Tongue (tissue), 2 donors: Measurements from ENCODE around the gene HAGH. TPM values are rescaled to one million over a fixed set of nuclear protein-coding genes. Genes with fewer than 3 reads are reported as not detected.
A peak's percentile ranks its signal among the peaks of the same experiment; 100 is the strongest.

Experiments used
- DNase-seq: peaks from one replicate; pipeline ENCODE4 v3.0.0-alpha.2; 2015
- total RNA-seq: library from RNA; depleted of rRNA; stranded (reverse); fragments of >200 nt; gene quantifications from one replicate; pipeline ENCODE4 v1.2.3, GENCODE V29; 2014

The HAGH gene
- total RNA-seq, 1 donor from 2014 or later = 104 TPM

- DNase-seq = no peak
These were observed 4.8 kb upstream of the HAGH start for GRCh38 chr16:1831186-1832075.

GRCh38 chr16:1830213-1830612 is 3.6 kb upstream of the HAGH start:
- no peak for DNase-seq

DNA sequence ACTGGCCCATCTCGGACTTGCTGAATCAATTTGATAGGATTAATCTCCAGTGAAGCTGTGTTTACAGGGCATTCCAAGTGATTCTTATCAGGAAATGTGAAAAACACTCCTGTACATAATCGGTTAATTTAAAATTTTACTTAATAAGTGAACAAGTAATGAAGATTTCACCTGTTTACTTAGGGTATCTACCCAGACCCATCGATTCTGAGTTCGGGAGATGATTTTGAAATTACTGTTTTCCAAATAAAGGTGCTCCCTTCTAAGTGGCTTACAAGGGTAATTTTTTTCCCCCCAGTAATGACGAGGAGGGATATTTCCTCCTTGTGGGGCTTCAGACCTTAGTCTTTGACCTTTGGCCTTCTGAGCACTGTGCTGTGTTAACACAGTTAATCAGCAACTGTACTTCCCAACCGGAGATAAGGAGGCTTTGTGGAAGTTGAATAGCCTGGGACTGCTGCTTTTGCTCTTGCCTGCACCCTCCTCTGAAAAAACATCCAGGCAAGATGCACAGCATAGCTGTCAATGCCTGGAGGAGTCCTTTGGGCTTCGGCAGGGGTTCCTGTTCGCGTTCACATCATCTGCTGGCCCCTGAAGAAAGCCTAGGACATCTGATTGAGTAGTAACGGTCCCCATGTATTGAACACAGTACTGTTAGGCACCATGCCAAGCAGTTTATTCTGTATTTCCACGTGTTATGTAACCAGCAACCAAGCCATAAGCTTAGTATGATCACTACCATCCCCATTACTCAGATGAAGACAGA is 2.2 kb upstream of the HAGH start:
- DNase-seq = no peak

GRCh38 chr16:1825864-1826690 is 548 bp downstream of the HAGH start:
- no peak for DNase-seq

DNA sequence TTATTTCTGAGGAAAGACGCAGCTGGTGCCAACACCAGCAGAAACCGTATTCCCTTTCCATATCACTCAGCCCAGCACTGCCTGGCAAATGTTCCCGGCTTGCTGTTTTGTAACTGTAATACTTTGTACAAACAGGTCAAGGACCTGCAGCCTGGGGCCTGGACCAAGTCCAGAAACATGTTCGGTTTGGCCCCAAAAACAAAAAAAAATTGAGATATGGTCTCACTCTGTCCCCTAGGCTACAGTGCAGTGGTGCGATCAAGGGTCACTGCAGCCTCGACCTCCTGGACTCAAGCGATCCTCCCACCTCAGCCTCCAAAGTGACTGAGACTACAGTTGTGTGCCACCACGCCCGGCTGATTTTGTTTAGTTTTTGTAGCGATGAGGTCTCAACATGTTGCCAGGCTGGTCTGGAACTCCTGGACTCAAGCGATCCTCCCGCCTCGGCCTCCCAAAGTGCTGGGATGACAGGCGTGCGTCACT is 1.2 kb downstream of the HAGH start:
- no peak for DNase-seq

DNA sequence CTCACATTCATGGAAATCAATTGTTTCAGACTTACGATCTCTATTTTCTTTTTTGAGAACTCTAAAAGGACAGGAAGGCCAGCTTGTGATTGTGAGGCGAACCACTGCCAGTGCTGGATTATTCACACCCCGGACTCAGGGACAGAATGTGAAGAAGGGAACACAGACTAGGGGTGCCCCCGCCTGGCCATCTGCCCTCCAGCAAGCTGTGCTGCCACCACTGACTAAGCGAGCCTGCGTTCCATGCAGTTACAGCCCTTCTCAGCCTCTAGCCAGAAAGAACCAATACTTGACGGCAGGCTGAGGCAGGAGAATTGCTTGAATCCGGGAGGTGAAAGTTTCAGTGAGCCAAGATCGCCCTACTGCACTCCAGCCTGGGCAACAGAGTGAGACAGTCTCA is 2.8 kb downstream of the HAGH start:
- peak; percentile 73 for DNase-seq

- DNase-seq = no peak
These were observed 3.8 kb downstream of the HAGH start for GRCh38 chr16:1822801-1823200.

DNA sequence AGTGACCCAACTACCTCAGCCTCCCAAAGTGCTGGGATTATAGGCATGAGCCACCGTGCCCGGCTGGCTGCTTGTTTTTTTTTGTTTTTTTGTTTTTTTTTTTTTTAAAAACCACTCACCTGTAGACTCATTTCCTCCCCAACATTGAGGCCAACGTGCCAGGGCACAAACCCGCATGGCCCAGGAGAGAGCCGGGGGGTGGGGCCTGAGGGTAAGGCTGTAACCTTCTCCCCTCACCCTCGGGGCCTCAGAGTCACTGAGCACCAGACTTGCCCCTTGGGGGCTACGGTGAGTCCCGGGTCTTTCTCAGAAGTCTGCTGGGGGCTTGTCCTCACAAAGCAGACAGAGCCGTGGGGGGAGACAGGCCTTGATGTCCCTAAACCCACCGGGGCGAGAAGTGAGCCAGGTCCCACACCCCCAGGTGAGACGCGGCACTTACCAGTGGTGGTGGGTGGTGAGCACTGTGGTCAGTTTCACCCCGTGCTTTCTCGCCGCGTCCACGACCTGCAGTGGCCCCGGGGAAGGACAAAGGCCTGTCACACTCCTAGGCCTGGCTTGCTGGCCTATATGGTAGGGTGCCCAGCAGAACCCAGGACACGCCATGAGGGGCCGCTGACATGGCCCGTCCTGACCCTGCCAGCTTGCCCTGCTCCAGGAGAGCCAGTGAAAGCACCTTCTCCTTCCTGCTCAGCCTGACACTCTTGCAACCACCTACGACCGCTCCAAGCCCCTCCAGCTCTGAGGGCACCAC is 4.6 kb downstream of the HAGH start:
- no peak for DNase-seq

DNA sequence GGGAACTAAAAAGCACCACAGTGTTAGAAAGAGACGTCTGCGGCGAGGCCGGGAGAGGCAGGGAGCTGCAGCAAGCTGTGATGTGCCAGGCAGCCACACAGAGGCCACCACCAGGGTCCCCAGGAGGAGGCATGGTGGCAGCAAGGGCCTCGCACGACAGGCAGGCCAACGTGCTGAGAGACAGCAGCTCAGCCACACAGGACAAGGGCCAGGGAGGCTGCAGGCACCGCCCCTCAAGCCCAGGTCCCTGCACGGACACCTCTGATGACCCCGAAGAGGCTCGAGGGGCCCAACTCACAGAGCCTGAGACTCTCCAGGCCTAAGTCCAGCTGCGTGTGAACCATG is 5.7 kb downstream of the HAGH start:
- DNase-seq = no peak

- DNase-seq = peak; percentile 2
These were observed 6.3 kb downstream of the HAGH start for GRCh38 chr16:1820096-1820945.

GRCh38 chr16:1819611-1820010 is 7.0 kb downstream of the HAGH start:
- no peak for DNase-seq

- DNase-seq = no peak
These were observed 7.6 kb downstream of the HAGH start for GRCh38 chr16:1818873-1819525.

DNA sequence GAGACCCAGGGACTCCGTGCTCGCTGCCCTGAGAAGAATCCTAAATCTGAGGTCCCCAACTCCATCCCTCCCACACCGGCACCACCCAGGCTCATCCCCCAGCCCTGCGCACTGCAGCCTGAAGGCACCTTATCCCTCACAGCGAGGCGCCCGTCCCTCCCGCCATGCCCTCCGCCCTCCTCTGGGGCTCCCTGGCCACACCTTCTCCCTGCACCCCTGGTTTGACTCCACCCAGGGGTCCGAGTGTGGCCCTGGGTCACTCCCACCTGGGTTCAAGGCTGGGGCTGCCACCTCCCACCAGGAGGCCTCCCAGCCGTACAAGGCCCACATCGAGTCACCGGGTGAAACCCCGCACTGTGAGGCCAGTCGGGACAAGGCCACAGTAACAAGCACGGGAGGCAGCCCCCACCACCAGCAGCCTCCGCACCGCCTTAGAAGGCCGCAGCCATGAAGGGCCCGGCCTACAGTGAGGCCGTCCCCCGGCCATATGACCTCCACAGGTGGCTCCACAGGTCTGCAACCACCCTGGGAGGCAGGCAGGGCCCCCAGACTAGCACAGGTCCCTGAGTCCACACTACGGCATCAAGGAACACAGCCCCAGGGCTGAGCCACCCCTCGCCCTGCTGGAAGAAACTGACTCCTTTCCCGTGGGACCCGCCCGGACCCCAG is 8.3 kb downstream of the HAGH start:
- no peak for DNase-seq

- no peak for DNase-seq
These were observed 8.9 kb downstream of the HAGH start for GRCh38 chr16:1817716-1818115.

DNA sequence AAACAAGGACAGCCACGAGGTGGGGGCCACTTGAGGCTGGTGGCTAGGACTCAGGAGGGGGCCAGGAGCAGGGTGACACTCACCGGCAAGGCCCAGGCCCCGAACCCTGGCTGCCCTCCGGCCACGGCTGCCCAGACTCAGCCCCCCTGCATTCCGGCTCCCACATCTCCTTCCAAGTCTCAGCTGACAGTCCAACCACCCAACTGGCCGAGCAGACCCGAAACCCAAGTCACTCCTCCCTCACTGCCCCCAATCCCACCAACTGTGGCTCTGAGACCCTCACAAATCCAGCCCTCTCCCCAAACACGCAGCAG is 9.4 kb downstream of the HAGH start:
- DNase-seq = no peak

DNA sequence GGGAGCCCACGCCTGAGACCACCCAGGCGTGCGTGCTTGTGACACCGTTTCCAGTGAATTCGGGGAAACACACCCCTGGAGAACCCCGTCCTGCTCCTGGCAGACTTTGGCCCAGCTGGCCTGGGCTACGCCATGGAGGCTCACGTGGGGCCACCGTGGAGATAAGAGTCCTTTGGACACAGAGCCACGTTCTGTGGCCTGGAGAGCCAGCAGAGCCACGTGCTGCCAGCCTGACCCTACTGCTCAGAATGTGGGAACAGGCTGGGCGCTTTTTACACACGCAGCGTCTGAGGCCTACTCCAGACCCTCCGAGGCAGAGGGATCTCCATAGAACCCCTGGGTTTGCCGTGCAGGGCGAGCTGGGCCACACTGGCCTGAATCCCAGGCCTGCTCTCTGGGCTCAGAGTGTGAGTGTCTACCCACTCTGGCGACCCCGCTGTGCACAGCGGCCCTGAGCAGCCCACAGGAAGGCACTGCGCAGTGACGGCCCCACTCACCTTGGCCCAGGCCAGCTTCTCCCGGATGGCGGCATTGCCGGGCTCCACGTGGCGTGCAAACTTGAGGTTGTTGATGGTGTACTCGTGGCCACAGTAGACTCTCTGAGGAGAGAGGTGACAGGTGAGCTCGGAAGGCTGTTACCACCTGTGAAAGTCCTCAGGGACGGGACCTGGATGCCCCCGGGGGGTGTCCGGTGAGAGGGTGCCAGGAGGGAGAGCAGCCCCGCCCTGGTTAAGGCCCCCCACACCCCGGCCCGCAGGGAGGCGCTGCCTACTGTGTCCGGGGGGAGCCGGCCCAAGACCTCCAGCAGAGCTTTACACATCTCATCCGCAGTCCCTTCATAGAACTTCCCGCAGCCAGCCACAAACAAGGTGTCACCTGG is 10.0 kb downstream of the HAGH start:
- no peak for DNase-seq

- peak; percentile 64 for DNase-seq
These were observed 11.2 kb downstream of the HAGH start for GRCh38 chr16:1815461-1815860.

DNA sequence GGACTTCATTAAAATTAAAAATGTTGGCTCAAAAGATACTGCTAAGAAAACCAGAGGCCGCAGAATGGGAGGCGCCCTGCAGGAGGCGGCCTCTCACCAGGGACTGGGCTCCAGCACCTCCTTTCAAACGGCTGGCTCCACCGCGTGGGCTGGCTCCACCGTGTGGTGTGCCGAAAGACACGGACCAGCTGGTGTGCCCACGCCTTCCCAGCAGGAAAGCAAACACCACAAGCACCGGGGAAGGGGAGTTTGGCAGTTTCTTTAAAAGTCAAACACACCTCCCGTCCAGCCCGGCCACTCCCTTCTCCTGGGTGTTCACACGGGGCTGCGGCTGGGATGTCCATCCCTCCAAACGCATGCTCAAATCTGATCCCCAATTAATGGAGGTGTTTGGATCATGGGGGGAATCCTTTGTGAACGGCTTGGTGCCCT is 13.9 kb downstream of the HAGH start:
- DNase-seq = peak; percentile 92

DNA sequence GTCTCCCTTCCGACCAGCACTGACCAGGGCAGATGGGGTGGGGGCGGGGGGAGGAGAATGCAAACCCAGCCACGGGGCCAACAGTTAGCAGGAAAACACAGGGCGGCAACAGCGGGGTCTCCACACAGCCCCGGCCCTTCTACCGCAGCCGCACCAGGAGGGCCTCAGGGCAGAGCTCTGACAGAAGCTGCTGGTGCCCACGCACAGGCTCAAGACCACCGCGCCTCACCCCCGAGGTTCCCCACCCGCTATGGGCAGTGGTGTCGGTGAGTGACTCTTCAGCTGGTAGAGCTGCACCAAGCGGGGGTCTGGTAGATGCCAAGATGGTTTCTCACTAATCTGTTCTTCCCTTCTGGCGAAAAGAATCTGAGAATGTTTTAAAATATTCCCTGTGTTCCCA is 16.1 kb downstream of the HAGH start:
- DNase-seq = no peak
